Nephron progenitor cell (in vitro differentiated cells): ENCODE data around the gene PACC1.

Source experiments
- DNase-seq: peaks from one replicate; pipeline ENCODE4 v3.0.0; 2021
- H3K27ac Mint-ChIP-seq: 2 replicates; pipeline ENCODE4 v1.8.0; 2021; ENCODE audit warnings: mild to moderate bottlenecking, moderate library complexity, mixed read lengths
- H3K27me3 Mint-ChIP-seq: 2 replicates; pipeline ENCODE4 v1.8.0; 2021; ENCODE audit warnings: mild to moderate bottlenecking, low read depth, mixed read lengths; ENCODE audit not compliant: poor library complexity
- H3K36me3 Mint-ChIP-seq: 2 replicates; pipeline ENCODE4 v1.8.0; 2021; ENCODE audit warnings: low read depth, mixed read lengths
- H3K4me1 Mint-ChIP-seq: 2 replicates; pipeline ENCODE4 v1.8.0; 2021; ENCODE audit warnings: mixed read lengths
- H3K4me3 Mint-ChIP-seq: 2 replicates; pipeline ENCODE4 v1.8.0; 2021; ENCODE audit warnings: mild to moderate bottlenecking, moderate library complexity, mixed read lengths
- H3K9me3 Mint-ChIP-seq: 2 replicates; pipeline ENCODE4 v1.8.0; 2021; ENCODE audit warnings: mild to moderate bottlenecking, moderate library complexity, mixed read lengths
- CTCF ChIP-seq: fragments of 200-600 bp; sonication (generic); IDR thresholded peaks from 2 replicates; pipeline ENCODE4 v1.5.0; 2021; ENCODE audit warnings: antibody characterized with exemption

The PACC1 gene

GRCh38 chr1:212353181-212353580, 61.5 kb downstream of the PACC1 start:
- Mint-ChIP-seq H3K9me3 (no peaks in the 10 kb centered on the region), H3K4me3 (no peak overlapping the region), H3K27ac (peak overlapping the region; percentile 66), H3K36me3 (peaks cover 48% of the 10 kb centered on the region), H3K27me3 (no peaks in the 10 kb centered on the region), H3K4me1 (no peaks in the 10 kb centered on the region)
- no peak for DNase-seq
- no peak for TF ChIP-seq CTCF

- peaks cover 44% of the 10 kb centered on the region for H3K36me3 Mint-ChIP-seq
- DNase-seq: no peak
- H3K4me1 Mint-ChIP-seq: no peaks in the 10 kb centered on the region
- no peaks in the 10 kb centered on the region for H3K27me3 Mint-ChIP-seq
- no peaks in the 10 kb centered on the region for H3K9me3 Mint-ChIP-seq
- H3K27ac Mint-ChIP-seq: peak overlapping the region; percentile 45
- no peak for TF ChIP-seq CTCF
- H3K4me3 Mint-ChIP-seq: no peak overlapping the region
Measured at GRCh38 chr1:212351588-212352362, 62.9 kb downstream of the PACC1 start.

GRCh38 chr1:212346601-212347000, 68.1 kb downstream of the PACC1 start:
- no peak for TF ChIP-seq CTCF
- Mint-ChIP-seq H3K4me3 (no peak overlapping the region), H3K27ac (no peak overlapping the region), H3K9me3 (no peaks in the 10 kb centered on the region), H3K4me1 (no peaks in the 10 kb centered on the region), H3K27me3 (no peaks in the 10 kb centered on the region), H3K36me3 (peaks cover 34% of the 10 kb centered on the region)
- DNase-seq: no peak

GRCh38 chr1:212344905-212345304, 69.8 kb downstream of the PACC1 start:
- Mint-ChIP-seq H3K4me3 (no peak overlapping the region), H3K36me3 (peaks cover 29% of the 10 kb centered on the region), H3K9me3 (no peaks in the 10 kb centered on the region), H3K27me3 (no peaks in the 10 kb centered on the region), H3K27ac (no peak overlapping the region), H3K4me1 (no peaks in the 10 kb centered on the region)
- no peak for TF ChIP-seq CTCF
- DNase-seq: no peak

- Mint-ChIP-seq H3K36me3 (peaks cover 28% of the 10 kb centered on the region), H3K4me3 (no peak overlapping the region)
Measured at GRCh38 chr1:212341090-212341489, 73.6 kb downstream of the PACC1 start.

More at GRCh38 chr1:212341090-212341489, 73.6 kb downstream of the PACC1 start:
- Mint-ChIP-seq H3K4me1 (no peaks in the 10 kb centered on the region), H3K27me3 (no peaks in the 10 kb centered on the region), H3K9me3 (no peaks in the 10 kb centered on the region), H3K27ac (peak overlapping the region; percentile 51)
- TF ChIP-seq CTCF: no peak
- no peak for DNase-seq
